Spleen (tissue), 11 donors: ENCODE data around the gene OSM. TPM values are rescaled to one million over a fixed set of nuclear protein-coding genes. Genes with fewer than 3 reads are reported as not detected.

Experiments
- DNase-seq: peaks from one replicate; pipeline ENCODE4 v3.0.0-alpha.2; 2020
- H3K27ac ChIP-seq, 8 donors: fragments of 200-600 bp; sonication (generic) in 7 of 8; 1 replicate in 4 of 8; 2 replicates in 4 of 8; pipeline versions ENCODE4 v1.5.0 to v1.8.0; 2016 to 2021; ENCODE audit warnings: inconsistent platforms in 4 of 8, mild to moderate bottlenecking in 4 of 8, moderate library complexity in 1 of 8
- H3K27me3 ChIP-seq, 7 donors: fragments of 200-600 bp; sonication (generic) in 6 of 7; replicated peaks in 1 of 7; 1 replicate in 4 of 7; 2 replicates in 3 of 7; pipeline versions ENCODE4 v1.5.0 to v1.8.0; 2016 to 2021; ENCODE audit warnings: inconsistent platforms in 3 of 7, mild to moderate bottlenecking in 1 of 7
- H3K36me3 ChIP-seq, 6 donors: fragments of 200-600 bp; sonication (generic) in 5 of 6; 1 replicate in 4 of 6; 2 replicates in 2 of 6; pipeline versions ENCODE4 v1.5.0 to v1.8.0; 2016 to 2021; ENCODE audit warnings: inconsistent platforms in 2 of 6
- H3K4me1 ChIP-seq, 6 donors: fragments of 200-600 bp; sonication (generic) in 5 of 6; 1 replicate in 3 of 6; 2 replicates in 3 of 6; pipeline versions ENCODE4 v1.5.0 to v1.8.0; 2016 to 2021; ENCODE audit warnings: inconsistent platforms in 3 of 6
- H3K4me3 ChIP-seq, 8 donors: fragments of 200-600 bp; sonication (generic) in 7 of 8; 1 replicate in 4 of 8; 2 replicates in 4 of 8; pipeline versions ENCODE4 v1.5.0 to v1.8.0; 2016 to 2021; ENCODE audit warnings: inconsistent platforms in 4 of 8, mild to moderate bottlenecking in 4 of 8, moderate library complexity in 2 of 8
- H3K9me3 ChIP-seq, 8 donors: fragments of 200-600 bp; sonication (generic) in 7 of 8; 1 replicate in 4 of 8; 2 replicates in 4 of 8; pipeline versions ENCODE4 v1.5.0 to v1.8.0; 2016 to 2021; ENCODE audit warnings: inconsistent platforms in 4 of 8
- CTCF ChIP-seq, 11 experiments: fragments of 200-600 bp in 7 of 11; fragments of 450-650 bp in 4 of 11; sonication (generic) in 4 of 11; IDR thresholded peaks in 8 of 11; conservative IDR thresholded peaks in 3 of 11; 1 replicate in 7 of 11; 2 replicates in 4 of 11; pipeline versions ENCODE4 v1.4.0 to v1.8.0; 2016 to 2021; ENCODE audit warnings: antibody characterized with exemption in 11 of 11, inconsistent platforms in 4 of 11, mild to moderate bottlenecking in 1 of 11
- POLR2A ChIP-seq, 3 donors: fragments of 450-650 bp; IDR thresholded peaks; one replicate each; pipeline ENCODE4 v1.5.1; 2017; ENCODE audit warnings: antibody characterized with exemption in 3 of 3, mild to moderate bottlenecking in 1 of 3
- POLR2AphosphoS5 ChIP-seq, 3 donors: sonication (generic); formaldehyde crosslinking; IDR thresholded peaks; one replicate each; pipeline ENCODE4 v1.5.1; 2017; ENCODE audit warnings: antibody characterized with exemption in 3 of 3
- WGBS, 5 donors: extraction: QIAGEN DNeasy Blood & Tissue Kit in 3 of 5; methylation state at CpG; one replicate each; pipeline versions ENCODE4 v1.1.5 to v1.1.7; 2013 to 2018; 5-methylcytosine and 5-hydroxymethylcytosine counted together
- intact Hi-C: fragments of 100-400 bp; cut with DNase I; formaldehyde crosslinking; loops from one replicate; pipeline ENCODE4 v1.15.0; 2023; ENCODE audit warnings: low total_unique reads
- polyA plus RNA-seq, 3 donors: library from polyadenylated mRNA; stranded (reverse); fragments of 200-250 nt; gene quantifications; one replicate each; pipeline ENCODE4 v1.2.1, GENCODE V29; 2013
- total RNA-seq, 7 donors: library from RNA; depleted of rRNA in 3 of 7; stranded (reverse); fragments of >200 nt in 3 of 7; fragmentation: NEBNext Ultra II Directional in 4 of 7; extraction: Animal tissue kit (Norgen Biotek cat#: 25700) in 4 of 7; gene quantifications; one replicate each; pipeline versions ENCODE4 v1.1.0 to v1.2.1, GENCODE V29; 2016 to 2021
- donor health status: healthy with polysubstance abuse.
- donor health status: DM: no; HTN: no; CAD: no; lungs with moderate emphysema.
- donor health status: DM: no; HTN: no; CAD: no.
- donor health status: Bipolar disorder and iron deficiency.
- donor health status: healthy.
- donor health status: DM: no; HTN: no; CAD: no.
- donor health status: DM: yes; HTN: yes; CAD: no.

Gene OSM
- total and polyA plus RNA-seq, 10 donors = 1.2 to 16.8 (median 3.0) TPM

GRCh38 chr22:30247561-30247960 lies 19.1 kb downstream of the OSM start:
- intact Hi-C loops = no loop called here
- Histone ChIP-seq H3K4me3 (peak overlapping the region in 1 of 8 donors; percentile 67), H3K4me1 (peaks cover 5 to 73% (median 40%) of the 10 kb centered on the region in 6 donors), H3K27me3 (peaks cover 0 to 48% (median 21%) of the 10 kb centered on the region in 7 donors), H3K27ac (peak overlapping the region in 1 of 8 donors; percentile 14), H3K9me3 (no peaks in the 10 kb centered on the region), H3K36me3 (no peaks in the 10 kb centered on the region)
- DNase-seq = no peak
- no peak for TF ChIP-seq POLR2A (IDR thresholded peaks at IDR 0.05)
- TF ChIP-seq POLR2AphosphoS5 (IDR thresholded peaks at IDR 0.05) = no peak
- TF ChIP-seq CTCF (IDR thresholded peaks at IDR 0.05 in 8 of 11, conservative IDR thresholded peaks at IDR 0.05 in 3 of 11) = no peak
- WGBS, 5 donors = 63 to 77% (median 70%) methylated on average over 10 to 11 of the region's 11 CpGs

GRCh38 chr22:30246814-30247376 lies 19.8 kb downstream of the OSM start:
- intact Hi-C loops = no loop called here
- WGBS, 5 donors = 13 to 24% (median 19%) methylated on average over 15 of the region's 15 CpGs
- DNase-seq = no peak
- Histone ChIP-seq H3K27me3 (peaks cover 0 to 48% (median 21%) of the 10 kb centered on the region in 7 donors), H3K4me1 (peaks cover 5 to 67% (median 34%) of the 10 kb centered on the region in 6 donors), H3K36me3 (no peaks in the 10 kb centered on the region), H3K4me3 (peak overlapping the region in 5 of 8 donors; percentile 39 to 67 (median 44)), H3K27ac (peak overlapping the region in 2 of 8 donors; percentile 44 to 49), H3K9me3 (no peaks in the 10 kb centered on the region)
- TF ChIP-seq POLR2A (IDR thresholded peaks at IDR 0.05) = no peak
- TF ChIP-seq CTCF (IDR thresholded peaks at IDR 0.05 in 8 of 11, conservative IDR thresholded peaks at IDR 0.05 in 3 of 11) = no peak
- no peak for TF ChIP-seq POLR2AphosphoS5 (IDR thresholded peaks at IDR 0.05)

GRCh38 chr22:30245985-30246813 lies 20.5 kb downstream of the OSM start, which contains the start of gene LIF:
TSS of gene LIF (minus strand) at chr22:30246759. CDS start at chr22:30246695, 64 bp downstream.
- intact Hi-C loops = no loop called here
- Histone ChIP-seq H3K27me3 (peaks cover 0 to 48% (median 21%) of the 10 kb centered on the region in 7 donors), H3K4me1 (peaks cover 6 to 63% (median 33%) of the 10 kb centered on the region in 6 donors), H3K9me3 (no peaks in the 10 kb centered on the region), H3K4me3 (peak within 1 kb of the TSS; percentile 16 to 67 (median 40)), H3K36me3 (no peaks in the 10 kb centered on the region), H3K27ac (peak within 1 kb of the TSS in 3 of 8 donors; percentile 2 to 49 (median 44))
- peak; percentile 84 for DNase-seq
- WGBS, 5 donors = 2 to 5% (median 4%) methylated on average over 45 to 64 of the region's 64 CpGs
- TF ChIP-seq CTCF (IDR thresholded peaks at IDR 0.05 in 8 of 11, conservative IDR thresholded peaks at IDR 0.05 in 3 of 11) (peak in 3 of 11 experiments; percentile 8 to 38 (median 19)), POLR2AphosphoS5 (IDR thresholded peaks at IDR 0.05) (peak in 1 of 3 donors; percentile 32), POLR2A (IDR thresholded peaks at IDR 0.05) (no peak)
